Measurements from ENCODE around the gene MARS1. TPM values are rescaled to one million over a fixed set of nuclear protein-coding genes. Genes with fewer than 3 reads are reported as not detected.
"Not testable (repeated sequence)": the region's sequence is repeated elsewhere in the genome, so short reads cannot be mapped to it uniquely, and the experiment has no call there.

The MARS1 gene
- total RNA-seq, 2 donors from 2014 or later, result 254 to 263 TPM

GRCh38 chr12:57441846-57442427 is 45.9 kb upstream of the MARS1 start:
- Histone ChIP-seq H3K9ac (ENCODE audit: extremely low read depth, low read length, poor library complexity, severe bottlenecking) (no peak overlapping the region), H3K4me1 (ENCODE audit: control insufficient read depth, insufficient read depth, low read length) (no peaks in the 10 kb centered on the region), H3K27ac (ENCODE audit: low read depth, low read length) (no peak overlapping the region), H3K36me3 (ENCODE audit: control insufficient read depth, insufficient read depth, low read length) (no peaks in the 10 kb centered on the region), H3K4me3 (ENCODE audit: low read length) (no peak overlapping the region), H3K27me3 (ENCODE audit: control insufficient read depth, insufficient read depth, low read length, poor library complexity, severe bottlenecking) (no peaks in the 10 kb centered on the region), H3K9me3 (ENCODE audit: control insufficient read depth, low read length) (peaks cover 7% of the 10 kb centered on the region)
- H3K27me3 Mint-ChIP-seq (ENCODE audit: insufficient read depth), result peaks cover 1% of the 10 kb centered on the region
- no peak for TF ChIP-seq CTCF (conservative IDR thresholded peaks at IDR 0.05)
- 43 to 80% methylated on average over 1 of the region's 1 CpG for WGBS, 2 experiments (ENCODE audit: insufficient coverage in 1 of 2, insufficient read length in 1 of 2)
- H3K36me3 Mint-ChIP-seq (ENCODE audit: low read depth), result peaks cover 2% of the 10 kb centered on the region
- DNase-seq, result no peak
- peaks cover 14% of the 10 kb centered on the region for H3K9me3 Mint-ChIP-seq
- H3K27ac Mint-ChIP-seq, result no peak overlapping the region
- H3K4me1 Mint-ChIP-seq, result no peaks in the 10 kb centered on the region
- no peak overlapping the region for H3K4me3 Mint-ChIP-seq

DNA sequence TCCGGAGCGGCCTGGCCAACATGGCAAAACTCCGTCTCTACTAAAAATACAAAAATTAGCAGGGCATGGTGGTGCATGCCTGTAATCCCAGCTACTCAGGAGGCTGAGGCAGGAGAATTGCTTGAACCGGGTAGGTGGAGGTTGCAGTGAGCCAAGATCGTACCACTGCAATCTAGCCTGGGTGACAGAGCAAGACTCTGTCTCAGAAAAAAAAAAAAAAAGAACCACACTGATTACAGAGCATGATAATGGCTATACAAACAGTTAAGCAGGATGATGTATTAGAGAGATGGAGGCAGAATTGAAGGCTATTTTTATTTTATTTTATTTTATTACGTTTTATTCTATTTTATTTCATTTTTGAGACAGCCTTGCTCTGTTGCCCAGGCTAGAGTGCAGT is 43.5 kb upstream of the MARS1 start:
- not testable (repeated sequence) for H3K4me3 Mint-ChIP-seq; H3K27me3 Mint-ChIP-seq (ENCODE audit: insufficient read depth); H3K9ac ChIP-seq (ENCODE audit: extremely low read depth, low read length, poor library complexity, severe bottlenecking); H3K9me3 ChIP-seq (ENCODE audit: control insufficient read depth, low read length); H3K4me1 Mint-ChIP-seq; H3K27me3 ChIP-seq (ENCODE audit: control insufficient read depth, insufficient read depth, low read length, poor library complexity, severe bottlenecking); H3K36me3 Mint-ChIP-seq (ENCODE audit: low read depth); DNase-seq; H3K27ac ChIP-seq (ENCODE audit: low read depth, low read length); H3K4me3 ChIP-seq (ENCODE audit: low read length); H3K4me1 ChIP-seq (ENCODE audit: control insufficient read depth, insufficient read depth, low read length); H3K27ac Mint-ChIP-seq; H3K36me3 ChIP-seq (ENCODE audit: control insufficient read depth, insufficient read depth, low read length)
- 86 to 92% methylated on average over 2 to 6 of the region's 6 CpGs for WGBS, 2 experiments (ENCODE audit: insufficient coverage in 1 of 2, insufficient read length in 1 of 2)
- peaks cover 14% of the 10 kb centered on the region for H3K9me3 Mint-ChIP-seq

- no peak overlapping the region for H3K27ac ChIP-seq (ENCODE audit: low read depth, low read length)
- Mint-ChIP-seq H3K36me3 (ENCODE audit: low read depth) (peaks cover 2% of the 10 kb centered on the region), H3K4me1 (no peaks in the 10 kb centered on the region), H3K27me3 (ENCODE audit: insufficient read depth) (peaks cover 1% of the 10 kb centered on the region), H3K27ac (no peak overlapping the region), H3K4me3 (no peak overlapping the region), H3K9me3 (peaks cover 14% of the 10 kb centered on the region)
- H3K36me3 ChIP-seq (ENCODE audit: control insufficient read depth, insufficient read depth, low read length), result no peaks in the 10 kb centered on the region
- TF ChIP-seq CTCF (conservative IDR thresholded peaks at IDR 0.05), result no peak
- 90 to 92% methylated on average over 4 to 5 of the region's 5 CpGs for WGBS, 2 experiments (ENCODE audit: insufficient coverage in 1 of 2, insufficient read length in 1 of 2)
- DNase-seq, result no peak
- H3K9me3 ChIP-seq (ENCODE audit: control insufficient read depth, low read length), result peaks cover 7% of the 10 kb centered on the region
- H3K4me1 ChIP-seq (ENCODE audit: control insufficient read depth, insufficient read depth, low read length), result no peaks in the 10 kb centered on the region
- H3K27me3 ChIP-seq (ENCODE audit: control insufficient read depth, insufficient read depth, low read length, poor library complexity, severe bottlenecking), result no peaks in the 10 kb centered on the region
- no peak overlapping the region for H3K4me3 ChIP-seq (ENCODE audit: low read length)
- no peak overlapping the region for H3K9ac ChIP-seq (ENCODE audit: extremely low read depth, low read length, poor library complexity, severe bottlenecking)
Measured at GRCh38 chr12:57444744-57445143, 43.1 kb upstream of the MARS1 start.

Data from endodermal cell (in vitro differentiated cells).